Fibroblast of skin of left biceps (primary cell): Measurements from ENCODE around the gene CDH4.
A peak's percentile ranks its signal among the peaks of the same experiment; 100 is the strongest.

Experiments
- DNase-seq, 2 experiments: peaks; one replicate each; pipeline ENCODE4 v3.0.0-alpha.2; 2013; ENCODE audit warnings: low read depth in 2 of 2

Gene CDH4

GRCh38 chr20:61281286-61281795 lies 29.3 kb downstream of the CDH4 start:
- no peak for DNase-seq

GRCh38 chr20:61284752-61285151 lies 32.7 kb downstream of the CDH4 start:
- no peak for DNase-seq

- no peak for DNase-seq
These were observed 33.1 kb downstream of the CDH4 start for GRCh38 chr20:61285152-61285645.

- DNase-seq, result no peak
These were observed 33.6 kb downstream of the CDH4 start for GRCh38 chr20:61285691-61286090.

- no peak for DNase-seq
These were observed 35.7 kb downstream of the CDH4 start for GRCh38 chr20:61287583-61288275.

- DNase-seq, result no peak
These were observed 36.3 kb downstream of the CDH4 start for GRCh38 chr20:61288331-61288784.

- DNase-seq, result no peak
These were observed 37.1 kb downstream of the CDH4 start for GRCh38 chr20:61289166-61289565.

GRCh38 chr20:61290721-61291120 lies 38.7 kb downstream of the CDH4 start:
- no peak for DNase-seq

- no peak for DNase-seq
These were observed 39.2 kb downstream of the CDH4 start for GRCh38 chr20:61291166-61291829.

GRCh38 chr20:61292391-61292790 lies 40.3 kb downstream of the CDH4 start:
- DNase-seq, result no peak

GRCh38 chr20:61292821-61293612 lies 41.0 kb downstream of the CDH4 start:
- DNase-seq, result no peak

- DNase-seq, result no peak
These were observed 41.9 kb downstream of the CDH4 start for GRCh38 chr20:61293951-61294350.

- DNase-seq, result no peak
These were observed 43.2 kb downstream of the CDH4 start for GRCh38 chr20:61295249-61295648.

- peak in 1 of 2 experiments; percentile 4 for DNase-seq
These were observed 43.9 kb downstream of the CDH4 start for GRCh38 chr20:61295682-61296628.

- DNase-seq, result no peak
These were observed 44.6 kb downstream of the CDH4 start for GRCh38 chr20:61296629-61297019.

- DNase-seq, result no peak
These were observed 45.4 kb downstream of the CDH4 start for GRCh38 chr20:61297491-61297890.

GRCh38 chr20:61297986-61298385 lies 45.9 kb downstream of the CDH4 start:
- DNase-seq, result no peak

- DNase-seq, result no peak
These were observed 46.6 kb downstream of the CDH4 start for GRCh38 chr20:61298661-61299060.

- no peak for DNase-seq
These were observed 47.0 kb downstream of the CDH4 start for GRCh38 chr20:61299104-61299503.

- DNase-seq, result no peak
These were observed 47.6 kb downstream of the CDH4 start for GRCh38 chr20:61299618-61300017.

- no peak for DNase-seq
These were observed 48.2 kb downstream of the CDH4 start for GRCh38 chr20:61300293-61300692.
